Smooth muscle cell (in vitro differentiated cells): Measurements from ENCODE around the gene TMEM212. TPM values are rescaled to one million over a fixed set of nuclear protein-coding genes. Genes with fewer than 3 reads are reported as not detected.

Experiments
- DNase-seq: peaks from one replicate; lab custom pipeline; 2025; ENCODE audit not compliant: unreplicated experiment; lab: John Stamatoyannopoulos, UW
- H2AFZ ChIP-seq: fragments of 200-600 bp; sonication (generic); 2 replicates; pipeline ENCODE4 v1.6.0; 2016; ENCODE audit warnings: antibody characterized with exemption, low read depth, mild to moderate bottlenecking
- H3F3A ChIP-seq: fragments of 200-600 bp; sonication (generic); 2 replicates; pipeline ENCODE4 v1.6.0; 2017; ENCODE audit warnings: antibody characterized with exemption, low read depth
- H3K27ac ChIP-seq: fragments of 200-600 bp; sonication (generic); 2 replicates; pipeline ENCODE4 v1.5.1; 2016; ENCODE audit warnings: low read depth, mild to moderate bottlenecking
- H3K27me3 ChIP-seq: fragments of 200-600 bp; sonication (generic); 2 replicates; pipeline ENCODE4 v1.6.1; 2016; ENCODE audit warnings: low read depth, mild to moderate bottlenecking
- H3K36me3 ChIP-seq: fragments of 200-600 bp; sonication (generic); 2 replicates; pipeline ENCODE4 v1.5.1; 2016; ENCODE audit warnings: low read depth
- H3K4me1 ChIP-seq: fragments of 200-600 bp; sonication (generic); 2 replicates; pipeline ENCODE4 v1.5.1; 2016; ENCODE audit warnings: low read depth
- H3K4me2 ChIP-seq: fragments of 200-600 bp; sonication (generic); 2 replicates; pipeline ENCODE4 v1.6.0; 2016; ENCODE audit warnings: mild to moderate bottlenecking
- H3K4me3 ChIP-seq: fragments of 200-600 bp; sonication (generic); 2 replicates; pipeline ENCODE4 v1.5.1; 2016; ENCODE audit warnings: mild to moderate bottlenecking
- H3K79me2 ChIP-seq: fragments of 200-600 bp; sonication (generic); 2 replicates; pipeline ENCODE4 v1.6.0; 2016; ENCODE audit warnings: low read depth, mild to moderate bottlenecking
- H3K9ac ChIP-seq: fragments of 200-600 bp; sonication (generic); 2 replicates; pipeline ENCODE4 v1.6.0; 2016; ENCODE audit warnings: low read depth
- H3K9me3 ChIP-seq: fragments of 200-600 bp; sonication (generic); replicated peaks from 2 replicates; pipeline ENCODE4 v1.5.1; 2016; ENCODE audit warnings: low read depth
- H4K20me1 ChIP-seq: fragments of 200-600 bp; sonication (generic); 2 replicates; pipeline ENCODE4 v1.6.0; 2016; ENCODE audit warnings: low read depth
- WGBS: methylation state at CpG from one replicate; pipeline ENCODE4 v1.1.7; 2016; ENCODE audit warnings: low lambda C conversion rate; 5-methylcytosine and 5-hydroxymethylcytosine counted together
- polyA plus RNA-seq: library from polyadenylated mRNA; unstranded; fragments of >200 nt; fragmentation: Nextera tagmentation; extraction: Ambion mirVana; gene quantifications from 2 replicates; pipeline ENCODE4 v1.2.1, GENCODE V29; 2016
- total RNA-seq: library from RNA; depleted of rRNA; stranded (reverse); fragments of >200 nt; gene quantifications from 2 replicates; pipeline ENCODE4 v1.2.3, GENCODE V29; 2014
- TF ChIP-seq, protein P1 (sequence below): fragments of 200-600 bp; sonication (generic); IDR thresholded peaks from 2 replicates; pipeline ENCODE4 v1.5.1; 2017; ENCODE audit warnings: borderline replicate concordance, mild to moderate bottlenecking, antibody characterized with exemption; ENCODE audit not compliant: insufficient read depth, poor library complexity, severe bottlenecking

TMEM212 gene
- total and polyA plus RNA-seq, 2 experiments from 2014 or later: not detected

DNA sequence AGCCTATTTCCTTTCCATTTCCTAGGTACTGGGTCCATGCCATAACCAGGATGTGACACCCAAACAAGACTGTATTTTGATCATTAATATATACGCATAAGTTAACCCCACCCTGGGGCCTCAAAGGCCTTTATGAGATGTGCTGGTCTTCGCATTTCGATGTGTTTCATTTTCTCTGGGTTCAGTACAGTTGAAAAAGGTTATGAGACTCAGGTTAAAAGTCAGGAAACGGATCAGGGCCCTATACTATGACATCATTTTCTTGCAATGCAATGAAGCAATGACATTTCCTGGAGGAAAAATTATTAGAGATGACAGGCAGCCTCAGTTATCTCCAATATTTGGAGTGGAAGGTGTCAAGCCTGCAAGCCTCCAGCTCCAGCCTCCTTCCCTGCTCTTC is 31.7 kb downstream of the TMEM212 start:
- TF ChIP-seq, protein P1, sequence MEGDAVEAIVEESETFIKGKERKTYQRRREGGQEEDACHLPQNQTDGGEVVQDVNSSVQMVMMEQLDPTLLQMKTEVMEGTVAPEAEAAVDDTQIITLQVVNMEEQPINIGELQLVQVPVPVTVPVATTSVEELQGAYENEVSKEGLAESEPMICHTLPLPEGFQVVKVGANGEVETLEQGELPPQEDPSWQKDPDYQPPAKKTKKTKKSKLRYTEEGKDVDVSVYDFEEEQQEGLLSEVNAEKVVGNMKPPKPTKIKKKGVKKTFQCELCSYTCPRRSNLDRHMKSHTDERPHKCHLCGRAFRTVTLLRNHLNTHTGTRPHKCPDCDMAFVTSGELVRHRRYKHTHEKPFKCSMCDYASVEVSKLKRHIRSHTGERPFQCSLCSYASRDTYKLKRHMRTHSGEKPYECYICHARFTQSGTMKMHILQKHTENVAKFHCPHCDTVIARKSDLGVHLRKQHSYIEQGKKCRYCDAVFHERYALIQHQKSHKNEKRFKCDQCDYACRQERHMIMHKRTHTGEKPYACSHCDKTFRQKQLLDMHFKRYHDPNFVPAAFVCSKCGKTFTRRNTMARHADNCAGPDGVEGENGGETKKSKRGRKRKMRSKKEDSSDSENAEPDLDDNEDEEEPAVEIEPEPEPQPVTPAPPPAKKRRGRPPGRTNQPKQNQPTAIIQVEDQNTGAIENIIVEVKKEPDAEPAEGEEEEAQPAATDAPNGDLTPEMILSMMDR: no peak

DNA sequence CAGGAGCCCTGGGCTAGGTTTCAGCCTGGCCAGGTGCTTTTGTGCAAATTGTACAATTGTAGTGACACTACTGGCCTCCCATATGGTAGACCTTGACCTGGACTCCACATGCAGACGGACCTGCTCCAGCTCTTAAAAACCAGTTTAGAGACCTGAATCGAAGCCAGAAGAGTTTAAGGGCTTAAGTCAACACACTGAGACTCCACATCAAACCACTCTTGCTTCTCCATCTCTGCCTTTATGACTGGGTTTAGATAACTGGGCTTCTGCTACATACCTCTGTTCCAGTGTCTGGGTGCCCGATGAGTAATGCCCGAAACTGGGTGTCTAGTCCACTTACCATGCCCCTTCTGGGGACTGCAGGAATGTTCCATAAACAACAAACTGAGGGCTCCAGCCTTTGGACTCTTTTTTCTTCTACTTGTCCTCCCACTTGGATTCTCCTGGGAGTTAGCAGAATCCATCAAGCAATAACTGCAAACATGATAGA is 32.8 kb downstream of the TMEM212 start:
- Histone ChIP-seq H3K4me3 (no peak overlapping the region), H3K27ac (peak overlapping the region; percentile 98), H3K4me1 (peaks cover 31% of the 10 kb centered on the region), H3K9ac (peak overlapping the region; percentile 90), H3K4me2 (peak overlapping the region; percentile 79), H3K79me2 (no peaks in the 10 kb centered on the region), H2AFZ (no peak overlapping the region), H3K9me3 (no peaks in the 10 kb centered on the region), H3F3A (peaks cover 32% of the 10 kb centered on the region), H4K20me1 (no peaks in the 10 kb centered on the region), H3K27me3 (no peaks in the 10 kb centered on the region), H3K36me3 (no peaks in the 10 kb centered on the region)
- WGBS: 8% methylated on average over 4 of the region's 4 CpGs
- TF ChIP-seq, protein P1: no peak
- no peak for DNase-seq

More for the DNA sequence above, 31.7 kb downstream of the TMEM212 start:
- peaks cover 32% of the 10 kb centered on the region for H3F3A ChIP-seq
- H3K27ac ChIP-seq: peak overlapping the region; percentile 98
- H3K4me2 ChIP-seq: peak overlapping the region; percentile 79
- no peaks in the 10 kb centered on the region for H3K27me3 ChIP-seq
- no peaks in the 10 kb centered on the region for H4K20me1 ChIP-seq
- no peak overlapping the region for H2AFZ ChIP-seq
- H3K9me3 ChIP-seq: no peaks in the 10 kb centered on the region
- no peak for DNase-seq
- no peaks in the 10 kb centered on the region for H3K79me2 ChIP-seq
- H3K9ac ChIP-seq: peak overlapping the region; percentile 90
- WGBS: 57% methylated on average over 4 of the region's 4 CpGs
- H3K4me1 ChIP-seq: peaks cover 31% of the 10 kb centered on the region
- H3K4me3 ChIP-seq: no peak overlapping the region
- H3K36me3 ChIP-seq: no peaks in the 10 kb centered on the region

DNA sequence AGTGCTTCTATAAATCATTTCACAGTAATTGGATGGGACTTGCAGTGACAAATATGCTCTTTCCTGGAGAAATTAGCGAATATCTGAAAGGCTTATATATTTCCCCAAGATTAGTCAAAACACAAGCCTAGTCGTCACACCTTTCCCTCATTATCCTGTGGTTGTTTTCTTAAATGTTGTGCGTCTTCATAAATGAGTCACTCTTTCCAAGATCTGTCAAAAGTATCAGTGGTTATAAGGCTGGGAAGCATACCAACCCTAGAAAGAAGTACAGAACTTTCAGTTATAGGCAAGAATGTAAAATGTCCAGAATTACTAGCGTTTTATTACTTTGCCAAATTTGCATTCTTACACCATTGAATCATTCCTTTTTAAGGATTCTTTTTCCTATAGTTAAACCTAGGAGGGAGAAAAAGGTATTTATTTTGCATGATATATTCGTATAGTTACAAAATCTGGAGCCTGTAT is 33.6 kb downstream of the TMEM212 start:
- H3K27ac ChIP-seq: peak overlapping the region; percentile 98

More for the DNA sequence above, 33.6 kb downstream of the TMEM212 start:
- peak overlapping the region; percentile 66 for H3K4me2 ChIP-seq
- no peaks in the 10 kb centered on the region for H3K27me3 ChIP-seq
- H3F3A ChIP-seq: peaks cover 27% of the 10 kb centered on the region
- WGBS: 14% methylated on average over 5 of the region's 5 CpGs
- H3K9me3 ChIP-seq: no peaks in the 10 kb centered on the region
- TF ChIP-seq, protein P1: no peak
- peaks cover 31% of the 10 kb centered on the region for H3K4me1 ChIP-seq
- H3K9ac ChIP-seq: peak overlapping the region; percentile 90
- H3K36me3 ChIP-seq: no peaks in the 10 kb centered on the region
- H2AFZ ChIP-seq: no peak overlapping the region
- H4K20me1 ChIP-seq: no peaks in the 10 kb centered on the region
- no peak for DNase-seq
- H3K79me2 ChIP-seq: no peaks in the 10 kb centered on the region
- no peak overlapping the region for H3K4me3 ChIP-seq
